Glomerular visceral epithelial cell (primary cell): ENCODE data around the gene KLRC4.
A peak's percentile ranks its signal among the peaks of the same experiment; 100 is the strongest.
"Not testable (repeated sequence)": the region's sequence is repeated elsewhere in the genome, so short reads cannot be mapped to it uniquely, and the experiment has no call there.

Source experiments
- DNase-seq: peaks from one replicate; pipeline ENCODE4 v3.0.0-alpha.2; 2016; ENCODE audit errors: extremely low spot score

The KLRC4 gene

DNA sequence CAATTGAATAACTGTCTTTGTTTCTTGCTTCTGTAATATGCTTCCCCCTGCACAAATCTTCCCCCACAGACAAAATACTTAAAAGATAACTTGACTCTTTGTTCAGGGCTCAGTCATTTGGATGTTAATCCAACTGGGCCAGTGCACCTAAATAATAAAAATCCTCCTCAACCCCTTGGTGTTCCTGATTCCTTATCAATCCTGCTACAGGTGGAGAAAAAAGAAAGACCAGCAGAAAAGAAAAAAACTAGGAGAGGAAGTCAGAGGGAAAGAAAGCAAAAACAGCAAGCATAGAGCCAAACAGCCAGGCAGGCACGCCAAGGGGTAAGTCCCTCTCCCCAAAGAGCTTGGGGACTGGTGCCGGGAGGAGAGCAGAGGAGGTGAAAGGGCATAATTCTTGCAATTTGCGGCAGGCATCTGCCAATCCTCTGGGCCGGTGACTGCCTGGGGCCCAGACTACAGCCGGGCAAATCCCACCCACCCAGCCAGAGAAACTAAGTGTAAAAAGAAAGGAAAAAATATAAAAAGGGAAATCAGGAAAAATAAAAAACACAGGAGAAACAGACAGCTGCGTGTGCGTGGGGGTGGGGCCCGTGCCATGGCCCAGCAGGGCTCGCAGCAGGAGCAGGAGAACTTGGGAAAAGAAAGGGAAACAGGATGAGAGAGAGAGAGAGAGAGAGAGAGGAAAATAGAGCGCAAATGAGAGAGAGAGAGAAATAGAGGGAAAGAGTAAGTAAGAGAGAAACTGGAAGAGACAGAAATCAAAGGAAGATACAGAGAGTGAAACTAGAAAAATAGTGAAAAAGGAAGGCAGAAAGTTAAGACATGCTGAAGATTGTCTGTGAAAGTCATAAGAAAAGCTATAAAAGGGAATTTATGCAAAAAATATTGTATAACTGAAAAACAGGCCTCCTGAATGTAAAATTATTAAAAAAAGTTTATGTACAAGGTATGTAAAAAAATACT, 41.1 kb downstream of the KLRC4 start:
- no peak for DNase-seq

DNA sequence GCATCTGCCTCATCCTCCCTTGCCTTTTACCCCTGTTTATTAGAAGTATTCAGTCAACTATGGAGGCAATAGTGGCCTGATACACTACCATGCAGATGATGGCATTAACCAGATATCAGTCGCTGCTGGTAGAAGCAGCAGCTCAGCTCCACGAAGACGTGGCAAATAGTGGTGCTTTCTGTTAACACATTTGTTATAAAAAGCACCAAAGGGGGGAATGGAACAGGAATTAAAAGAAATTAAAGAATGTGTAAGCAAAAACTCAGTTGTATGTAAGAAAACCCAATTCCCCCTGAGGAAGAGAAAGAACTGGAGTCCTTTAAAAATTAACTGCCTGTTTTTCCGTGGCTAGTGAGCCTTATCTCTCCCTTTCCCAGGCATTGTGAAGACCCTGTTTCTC, 41.8 kb downstream of the KLRC4 start:
- DNase-seq = not testable (repeated sequence)

DNA sequence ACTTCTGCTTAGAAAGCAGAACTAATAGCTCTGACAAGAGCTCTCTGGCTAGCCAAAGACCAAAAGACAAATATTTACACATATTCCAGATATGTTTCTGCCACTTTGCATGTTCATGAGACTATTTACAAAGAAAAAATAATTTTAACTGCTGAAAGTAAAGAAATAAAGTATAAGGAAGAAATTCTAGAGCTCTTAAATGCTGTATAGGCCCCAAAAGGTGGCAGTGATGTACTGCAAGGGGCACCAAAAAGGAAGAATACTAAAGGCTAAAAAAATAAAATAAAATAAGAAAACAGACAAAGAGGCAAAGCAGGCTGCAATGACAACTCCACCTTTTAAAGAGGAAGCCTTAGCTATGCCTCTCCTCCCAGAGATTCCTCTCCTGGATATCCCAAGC, 42.7 kb downstream of the KLRC4 start:
- peak; percentile 25 for DNase-seq

DNA sequence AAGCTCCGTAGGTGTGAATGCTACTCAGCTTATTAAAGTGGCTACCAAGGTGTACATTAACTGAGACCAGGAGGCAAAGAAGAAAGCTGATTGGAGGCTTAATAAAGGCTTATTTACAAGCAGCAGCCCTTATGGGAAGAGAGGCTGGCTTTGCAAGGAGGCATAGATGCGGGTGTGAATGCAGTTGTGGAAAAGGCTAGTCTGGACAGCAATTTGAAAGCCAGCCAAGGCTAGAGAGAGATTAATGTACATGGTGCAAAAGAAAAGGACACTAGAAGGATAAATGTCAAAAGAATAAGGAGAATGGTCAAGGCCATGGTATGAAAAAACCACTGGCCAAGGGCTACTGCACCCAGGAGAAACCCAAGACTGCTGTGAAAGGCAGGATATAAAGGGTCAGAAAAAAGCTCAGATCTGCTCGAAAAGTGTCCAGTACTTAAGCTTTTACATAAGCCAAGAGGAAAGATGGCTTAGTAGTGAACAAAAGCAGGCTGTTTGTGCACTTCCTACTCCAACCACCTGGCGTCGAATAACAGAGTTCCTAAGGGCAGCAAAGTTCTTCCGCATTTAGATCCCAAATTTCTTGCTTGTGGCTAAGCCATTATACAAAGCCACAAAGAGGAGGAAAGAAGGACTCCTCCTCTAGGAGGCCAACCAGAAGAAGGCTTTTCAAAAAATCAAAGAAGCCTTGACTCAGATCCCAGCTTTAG, 43.7 kb downstream of the KLRC4 start:
- no peak for DNase-seq

DNA sequence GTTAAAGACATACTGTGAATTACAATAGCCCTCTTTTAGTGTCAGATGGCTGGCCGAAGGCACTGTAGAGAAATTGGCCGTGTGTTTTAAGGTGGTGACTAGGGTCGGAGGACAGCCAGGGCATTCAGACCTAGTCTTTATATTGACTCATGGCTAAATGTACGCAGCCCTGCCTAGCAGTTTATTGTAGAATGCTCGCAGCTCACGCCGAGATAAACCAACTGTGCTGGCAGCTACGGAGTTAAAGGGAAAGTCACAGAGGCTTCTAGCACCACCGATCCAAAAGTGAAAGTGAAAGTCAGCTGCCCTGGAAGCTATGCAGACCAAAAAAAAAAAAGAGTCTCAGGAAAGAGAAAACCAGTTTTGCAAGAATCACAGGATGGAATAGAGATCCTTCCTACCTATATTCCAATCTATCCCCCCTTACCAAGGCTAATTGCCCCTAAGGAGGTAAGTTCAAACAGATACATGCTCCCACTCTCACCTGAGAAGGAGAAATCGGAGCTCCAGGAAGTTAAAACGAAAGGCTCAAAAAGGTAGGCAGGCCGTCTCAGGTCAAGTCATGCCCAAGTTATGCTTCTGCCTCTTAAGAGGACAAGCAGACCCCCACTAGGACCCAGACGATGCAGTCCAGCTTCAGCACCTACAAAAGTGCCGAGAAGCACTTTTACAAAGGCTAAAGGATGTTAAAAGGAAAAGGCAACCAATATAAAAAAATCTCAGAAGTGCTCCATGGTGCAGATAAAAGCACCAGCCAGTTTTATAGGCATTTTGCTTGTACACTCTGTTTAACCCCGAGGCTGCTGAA, 44.5 kb downstream of the KLRC4 start:
- DNase-seq = peak; percentile 80

DNA sequence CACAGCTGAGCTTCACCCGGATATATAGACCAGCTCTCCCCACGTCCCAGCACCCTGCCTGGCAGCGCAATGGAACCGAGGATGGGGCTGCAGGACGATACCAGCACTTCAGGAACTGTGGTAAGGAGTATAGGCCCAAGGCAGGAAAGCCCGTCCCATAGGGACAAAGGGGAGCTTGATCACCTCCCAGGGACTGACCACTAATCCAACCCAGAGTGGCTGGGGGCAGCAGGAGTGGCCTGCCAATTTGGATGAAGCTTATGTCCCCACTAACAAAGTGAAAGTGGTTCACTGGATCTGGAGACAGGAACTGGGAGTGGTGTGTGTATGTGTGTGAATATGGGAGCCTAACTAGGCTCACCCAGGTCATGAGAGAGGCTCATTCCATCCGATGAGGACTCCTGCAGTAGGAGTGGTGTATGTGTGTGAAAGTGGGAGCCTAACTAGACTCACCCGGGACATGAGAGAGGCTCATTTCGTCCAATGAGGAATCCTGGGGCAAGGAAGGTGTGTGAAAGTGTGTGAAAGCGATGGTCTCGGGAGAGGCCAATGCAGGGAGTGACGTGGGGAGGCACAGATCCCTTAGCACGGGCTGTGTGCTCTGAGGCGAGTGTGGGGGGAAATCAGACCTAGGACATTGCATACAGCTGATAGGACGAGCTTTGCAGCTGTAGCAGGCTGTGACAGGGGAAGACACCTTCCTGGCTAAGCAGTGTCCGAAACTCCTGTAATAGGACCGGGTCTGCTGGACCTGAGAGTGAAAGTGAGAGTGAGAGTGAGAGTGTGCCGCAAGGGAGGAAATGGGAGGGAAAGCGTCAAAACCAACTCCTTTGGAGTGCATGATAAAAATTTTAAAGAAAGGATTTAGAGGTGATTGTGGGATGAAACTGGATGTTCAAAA, 45.4 kb downstream of the KLRC4 start:
- DNase-seq = peak; percentile 55

DNA sequence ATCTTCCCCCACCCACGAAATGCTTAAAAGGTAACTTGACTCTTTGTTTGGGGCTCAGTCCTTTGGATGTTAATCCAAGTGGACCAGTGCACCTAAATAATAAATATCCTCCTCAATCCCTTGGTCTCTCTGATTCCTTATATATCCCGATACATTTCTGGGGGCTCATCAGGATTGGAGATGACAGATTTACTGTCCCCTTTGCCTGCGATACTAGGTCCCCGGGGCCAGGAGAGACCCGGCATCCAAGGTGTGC, 46.0 kb downstream of the KLRC4 start:
- no peak for DNase-seq

DNA sequence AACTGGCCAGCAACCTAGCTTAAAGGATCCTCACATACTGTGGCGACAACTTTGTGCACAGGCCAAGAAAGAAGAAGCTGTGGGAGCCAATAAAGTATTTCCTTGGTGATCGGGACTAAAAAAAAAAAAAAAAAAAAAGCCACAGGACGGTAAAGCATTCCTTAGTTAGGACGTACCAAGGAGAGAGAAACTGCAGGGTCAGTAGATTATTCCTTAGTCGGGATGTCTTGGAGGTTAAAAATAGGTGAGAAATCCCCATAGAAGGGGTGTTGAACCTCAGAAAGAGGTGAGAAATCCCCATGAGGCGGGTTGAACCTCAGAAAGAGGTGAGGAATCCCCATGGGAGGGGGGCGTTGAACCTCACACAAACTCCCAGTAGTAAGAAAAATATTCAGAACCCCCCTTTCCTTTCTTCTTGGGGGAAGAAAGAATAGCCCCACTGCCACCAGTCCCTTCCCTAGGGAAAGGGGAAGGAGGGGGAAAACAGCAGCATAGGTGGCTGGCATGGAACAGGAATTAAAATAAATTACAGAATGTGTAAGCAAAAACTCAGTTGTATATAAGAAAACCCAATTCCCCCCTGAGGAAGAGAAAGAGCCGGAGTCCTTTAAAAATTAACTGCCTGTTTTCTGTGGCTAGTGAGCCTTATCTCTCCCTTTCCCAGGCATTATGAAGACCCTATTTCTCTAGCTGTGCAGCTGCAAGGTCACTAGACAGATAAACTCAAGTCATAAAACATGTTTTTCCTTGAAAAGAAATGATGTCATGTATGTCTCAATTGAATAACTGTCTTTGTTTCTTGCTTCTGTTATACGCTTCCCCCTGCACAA, 46.5 kb downstream of the KLRC4 start:
- DNase-seq = peak; percentile 56

DNA sequence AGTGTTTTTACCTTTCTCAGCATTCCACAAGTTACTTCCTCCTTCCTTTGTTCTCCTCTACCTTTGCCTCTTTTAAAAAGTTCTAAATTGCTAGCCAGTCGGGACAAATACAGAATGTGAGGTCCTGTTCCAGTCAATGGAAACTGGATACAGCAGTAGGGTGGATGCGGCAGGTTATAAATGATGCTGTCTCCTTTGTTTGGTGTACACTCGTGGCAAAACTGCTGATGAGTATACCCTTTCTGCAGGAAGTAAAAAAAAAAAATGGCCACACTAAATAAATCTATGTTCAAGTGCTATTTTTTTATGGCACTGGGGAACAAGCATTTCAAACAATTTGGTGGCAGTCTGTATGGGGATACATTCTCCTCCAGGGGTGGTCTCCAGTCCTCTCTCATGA, 47.2 kb downstream of the KLRC4 start:
- no peak for DNase-seq

DNA sequence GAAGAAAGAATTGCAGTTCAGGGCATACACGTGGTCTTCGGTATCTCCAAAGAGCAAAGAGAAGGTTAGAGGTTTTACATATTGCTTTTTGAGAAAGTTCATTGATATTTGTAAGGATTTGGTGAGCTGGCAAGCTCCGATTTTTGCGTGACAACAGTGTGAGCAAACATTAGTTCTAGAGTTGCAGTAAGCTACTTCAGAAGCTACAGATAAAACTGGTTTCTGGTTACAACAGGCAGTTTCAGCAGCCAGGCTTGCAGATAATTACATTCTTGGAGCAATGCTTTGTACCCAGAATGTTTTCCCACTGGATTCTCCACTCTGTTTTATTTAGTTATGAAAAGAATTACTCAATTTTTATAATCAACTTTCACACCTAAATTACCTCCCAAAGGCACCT, 47.9 kb downstream of the KLRC4 start:
- DNase-seq = no peak

DNA sequence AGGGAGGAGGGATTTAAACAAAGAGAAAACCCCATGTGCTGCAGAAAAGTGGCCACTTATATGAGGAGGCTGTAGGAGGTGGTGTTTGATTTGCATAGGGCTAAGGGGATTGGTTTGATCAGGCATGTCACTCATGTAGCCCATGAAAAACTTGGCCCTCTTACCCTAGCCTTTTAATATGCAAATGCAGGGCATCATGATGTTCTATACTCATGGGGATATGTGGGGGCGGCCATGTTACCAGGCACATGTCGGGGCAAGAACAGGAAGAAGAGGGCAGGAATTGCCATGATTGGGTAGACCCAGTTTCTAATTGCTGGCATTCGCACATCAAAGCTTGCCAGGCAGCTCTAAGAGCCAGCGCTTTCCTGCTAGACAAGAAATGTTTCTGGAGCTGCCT, 48.5 kb downstream of the KLRC4 start:
- no peak for DNase-seq

DNA sequence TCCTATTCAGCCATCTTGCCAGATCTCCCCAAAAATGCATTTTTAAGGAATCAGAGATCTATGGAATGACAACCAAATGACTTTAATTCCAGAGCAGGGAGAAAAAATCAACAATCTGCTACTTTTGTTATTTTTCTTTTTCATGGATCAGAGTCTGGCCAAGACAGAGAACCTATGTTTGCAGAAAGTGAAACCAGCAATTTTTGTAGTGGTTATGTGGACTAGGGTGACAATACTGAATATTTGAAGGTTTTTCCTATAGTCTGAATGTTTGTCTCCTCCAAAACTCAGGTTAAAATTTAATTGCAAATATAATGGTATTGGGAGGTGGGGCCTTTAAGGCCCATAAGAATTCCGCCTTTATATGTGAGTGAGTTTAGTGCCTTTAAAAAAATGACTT, 50.6 kb downstream of the KLRC4 start:
- DNase-seq = no peak

DNA sequence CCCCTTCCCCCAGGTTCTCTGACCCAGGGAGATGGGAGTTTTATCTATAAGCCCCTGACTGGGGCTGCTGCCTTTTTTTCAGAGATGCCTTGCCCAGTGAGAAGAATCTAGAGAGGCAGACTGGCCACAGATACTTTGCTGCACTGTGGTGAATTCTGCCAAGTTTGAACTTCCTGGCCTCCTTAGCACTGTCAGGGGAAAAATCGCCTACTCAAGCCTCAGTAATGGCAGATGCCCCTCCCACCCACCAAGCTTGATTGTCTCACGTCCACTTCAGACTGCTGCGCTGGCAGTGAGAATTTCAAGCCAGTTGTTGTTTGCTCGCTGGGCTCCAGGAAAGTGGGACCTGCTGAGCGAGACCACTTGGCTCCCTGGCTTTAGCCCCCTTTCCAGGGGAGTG, 51.4 kb downstream of the KLRC4 start:
- no peak for DNase-seq
